Activated naive CD8-positive, alpha-beta T cell treated with anti-CD3 and anti-CD28 coated beads, Interleukin-2, amount 50 U/mL, for 16 hours (primary cell): ENCODE measurements around the gene PIP4K2B.
A peak's percentile ranks its signal among the peaks of the same experiment; 100 is the strongest.
"Not testable (repeated sequence)": the region's sequence is repeated elsewhere in the genome, so short reads cannot be mapped to it uniquely, and the experiment has no call there.

Experiments used
- DNase-seq: peaks from one replicate; pipeline ENCODE4 v3.0.0-alpha.2; 2020; ENCODE audit warnings: low read depth, low spot score

PIP4K2B gene

DNA sequence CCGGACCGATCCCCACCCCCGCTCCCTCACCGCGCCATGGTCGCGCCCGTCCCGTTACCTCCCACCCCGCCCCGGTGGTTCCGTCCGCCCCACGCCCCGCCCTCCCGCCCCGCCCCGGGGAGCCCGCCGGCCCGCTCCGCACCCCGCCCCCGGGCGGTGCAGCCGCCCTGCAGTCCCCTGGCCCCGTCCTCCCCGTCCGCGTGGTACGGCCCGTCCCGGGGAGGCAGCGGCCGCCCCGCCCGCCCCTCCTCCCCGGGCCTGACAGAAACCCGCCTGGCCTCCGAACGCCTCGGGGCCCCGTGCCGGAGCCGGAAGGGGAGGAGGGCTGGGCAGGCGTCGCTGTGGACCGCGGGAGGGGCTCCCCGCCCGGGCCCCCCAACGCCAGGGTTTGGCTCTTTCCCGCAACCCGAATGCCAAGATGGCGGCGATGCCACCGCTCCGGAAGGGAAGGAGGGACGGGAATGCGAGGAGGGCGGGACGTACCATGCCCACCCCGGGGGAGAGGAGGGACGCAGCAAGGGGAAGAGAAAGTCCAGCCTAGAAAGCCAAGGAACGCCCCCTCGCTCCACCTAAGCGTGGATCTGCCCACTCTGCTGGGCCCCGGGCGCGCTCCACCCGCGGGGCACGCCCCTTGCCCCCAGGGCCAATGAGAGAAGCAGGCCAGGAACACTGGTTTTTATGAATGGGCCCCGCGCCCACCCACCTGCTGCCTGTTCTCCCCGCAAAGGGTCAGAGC is at the start of gene PIP4K2B:
PIP4K2B (minus strand) TSS at position 56 of the 736 bp plus-strand sequence. CDS start 132 bp downstream, outside the sequence.
- peak; percentile 70 for DNase-seq

DNA sequence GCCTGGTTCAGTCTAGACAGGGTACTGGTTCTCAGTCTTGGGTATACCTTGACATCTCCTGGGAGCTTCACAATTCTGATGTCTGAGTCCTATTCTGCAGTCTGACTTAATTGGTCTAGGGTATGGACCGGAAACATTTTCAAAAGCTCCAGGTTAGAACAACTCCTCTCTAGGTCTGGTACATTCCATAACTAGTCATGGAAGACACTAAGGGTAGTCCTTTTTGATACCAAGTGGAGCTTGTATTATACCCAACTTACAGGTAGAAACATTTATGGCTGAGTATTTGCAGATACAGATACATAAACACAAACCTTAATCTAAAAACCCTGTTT is 49.2 kb upstream of the PIP4K2B start:
- DNase-seq, result no peak

DNA sequence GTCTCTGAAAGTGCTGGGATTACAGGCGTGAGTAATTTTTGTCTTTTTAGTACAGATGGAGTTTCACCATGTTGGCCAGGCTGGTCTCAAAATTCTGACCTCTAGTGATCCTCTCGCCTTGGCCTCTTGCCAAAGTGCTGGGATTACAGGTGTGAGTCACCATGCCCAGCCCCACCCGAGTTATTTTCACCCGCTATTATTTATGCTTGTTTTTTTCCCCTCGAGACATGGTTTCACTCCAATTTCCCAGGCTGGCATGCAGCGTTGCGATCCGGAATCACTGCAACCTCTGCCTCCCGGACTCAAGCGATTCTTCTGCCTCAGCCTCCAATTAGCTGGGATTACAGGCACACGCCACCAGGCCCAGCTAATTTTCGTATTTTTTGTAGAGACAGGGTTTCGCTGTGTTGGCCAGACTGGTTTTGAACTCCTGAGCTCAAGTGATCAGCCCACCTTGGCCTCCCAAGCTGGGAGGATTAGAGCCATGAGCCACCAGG is 45.0 kb upstream of the PIP4K2B start:
- no peak for DNase-seq

DNA sequence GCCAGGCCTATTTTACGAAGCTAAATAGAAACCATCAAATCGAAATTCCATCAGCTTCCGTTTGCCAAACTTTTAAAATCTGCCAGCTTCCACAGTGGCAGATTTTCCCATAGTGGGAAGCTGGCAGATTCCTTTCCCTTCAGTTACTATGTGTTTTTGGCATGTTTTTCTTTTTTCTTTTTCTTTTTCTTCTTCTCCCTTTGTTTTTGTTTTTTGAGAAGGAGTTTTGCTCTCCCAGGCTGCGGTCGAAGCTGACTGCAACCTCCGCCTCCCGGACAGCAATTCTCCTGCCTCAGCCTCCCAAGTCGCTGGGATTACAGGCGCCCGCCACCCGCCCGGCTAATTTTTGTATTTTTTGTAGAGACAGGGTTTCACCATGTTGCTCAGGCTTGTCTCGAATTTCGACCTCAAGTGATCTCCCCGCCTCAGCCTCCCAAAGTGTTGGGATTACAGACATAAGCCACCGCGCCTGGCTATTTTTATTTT is 26.4 kb upstream of the PIP4K2B start:
- DNase-seq, result no peak

DNA sequence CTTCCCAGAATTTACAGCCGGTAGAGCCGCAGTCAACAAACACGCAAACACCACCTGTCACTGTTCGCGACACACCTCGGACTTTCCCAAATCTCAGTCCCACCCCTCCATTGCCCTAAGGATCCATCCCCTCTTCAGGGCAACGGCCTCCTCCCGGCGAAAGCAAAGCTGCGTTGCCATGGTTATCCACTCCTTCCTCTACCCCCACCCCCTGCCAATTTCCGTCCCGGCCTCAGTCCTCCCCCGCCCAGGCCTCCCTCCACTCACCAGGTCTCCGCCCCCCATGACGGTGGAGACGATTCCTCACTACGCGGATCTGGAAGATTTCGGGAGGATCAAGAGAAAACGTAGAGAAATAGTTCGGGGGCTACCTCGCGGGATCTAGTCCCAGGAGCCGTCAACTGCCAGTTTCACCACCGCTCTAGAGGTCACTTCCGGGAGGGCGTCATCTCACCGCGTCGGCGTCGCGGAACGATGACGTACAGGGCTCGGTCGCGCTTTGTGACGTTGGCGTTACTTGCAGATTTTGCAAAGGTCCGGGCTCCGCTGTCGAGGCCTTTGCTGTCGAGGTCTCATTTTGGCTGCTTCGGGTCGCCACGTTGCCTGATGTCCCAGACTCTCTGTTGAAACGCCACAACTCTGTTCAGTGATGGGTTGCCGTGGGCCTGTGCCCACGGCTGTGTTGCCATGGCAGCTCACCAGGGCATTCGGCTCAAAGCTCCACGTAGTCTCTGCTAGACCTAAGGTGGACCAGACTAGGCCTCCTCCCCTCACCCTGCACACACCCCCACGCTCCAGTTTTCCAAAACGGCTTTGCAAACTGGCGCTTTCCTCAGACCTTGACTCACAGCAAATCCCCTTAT is 25.8 kb upstream of the PIP4K2B start, which contains the start of gene CWC25:
CWC25 (minus strand) TSS at position 423 of the 863 bp plus-strand sequence; CDS start at position 285, 138 bp downstream.
- DNase-seq, result peak; percentile 85

DNA sequence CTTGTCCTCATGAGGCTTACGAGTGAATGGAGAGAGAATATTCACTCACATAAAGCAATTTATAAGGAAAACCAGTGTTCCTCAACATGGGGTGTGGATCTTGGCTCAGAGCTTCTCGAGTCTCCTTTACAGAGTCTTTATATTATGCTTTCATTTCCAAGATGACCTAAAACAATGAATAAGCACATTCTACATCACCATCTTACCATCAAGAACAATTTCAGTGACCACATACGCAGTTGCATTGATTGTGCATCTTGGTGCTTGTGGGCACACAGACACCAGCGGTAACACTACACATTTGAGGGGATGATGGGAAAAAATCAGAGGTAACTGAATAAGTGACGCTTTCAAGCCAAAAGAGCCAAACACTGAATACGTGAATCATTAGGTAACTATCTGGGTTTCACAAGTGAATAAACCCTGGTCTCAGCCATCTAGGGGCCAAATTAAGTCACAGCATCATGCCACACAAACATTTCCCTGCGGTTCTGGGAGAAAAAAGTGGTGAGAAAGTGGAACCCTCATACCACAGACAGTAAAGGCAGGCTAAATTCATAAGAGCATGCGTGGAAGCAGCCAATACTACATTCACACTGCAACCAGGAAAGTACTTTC is 16.3 kb upstream of the PIP4K2B start:
- no peak for DNase-seq

DNA sequence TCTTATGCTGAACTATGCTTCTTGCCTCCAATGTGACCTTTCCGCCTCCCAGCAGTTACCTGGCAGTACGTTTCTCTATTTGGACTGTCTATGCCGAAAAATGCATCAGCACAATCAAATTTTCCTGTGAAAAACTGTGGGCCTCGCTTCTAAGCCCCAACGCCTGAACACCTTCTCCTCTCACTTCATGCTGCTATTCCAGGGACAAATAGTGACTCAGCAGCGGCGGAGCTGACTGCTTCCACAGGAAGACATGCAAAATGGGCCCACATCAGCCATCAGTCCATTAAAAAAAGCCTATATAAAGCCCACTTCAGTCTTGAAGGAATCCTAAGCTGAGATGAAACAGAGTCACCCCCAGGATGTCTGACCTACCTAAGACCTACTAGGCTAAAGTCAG is 10.5 kb upstream of the PIP4K2B start:
- DNase-seq, result no peak

DNA sequence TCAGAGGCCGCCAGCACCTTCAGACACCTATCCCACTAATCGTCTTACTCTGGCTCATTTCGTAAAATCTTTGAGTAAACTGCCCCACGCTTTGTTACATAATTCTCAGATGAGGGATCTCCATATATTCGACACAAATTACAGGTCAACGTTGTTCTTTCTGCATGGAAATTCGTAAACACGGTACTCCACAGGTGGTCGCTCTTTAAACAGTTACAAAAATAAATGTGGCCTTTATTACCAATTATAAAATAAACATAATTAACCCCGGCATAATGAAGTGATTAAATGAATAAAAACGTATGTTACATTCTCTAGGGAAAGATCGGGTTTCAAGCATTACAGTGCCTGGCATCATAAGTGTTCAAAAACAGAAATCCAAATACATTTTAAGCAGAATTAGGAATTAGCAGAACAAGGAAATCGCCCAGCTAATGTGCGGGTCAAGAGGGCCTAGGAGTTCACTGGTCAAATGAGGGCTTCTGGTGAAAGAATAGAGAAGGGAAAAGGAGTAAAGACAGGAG is 943 bp upstream of the PIP4K2B start:
- no peak for DNase-seq

DNA sequence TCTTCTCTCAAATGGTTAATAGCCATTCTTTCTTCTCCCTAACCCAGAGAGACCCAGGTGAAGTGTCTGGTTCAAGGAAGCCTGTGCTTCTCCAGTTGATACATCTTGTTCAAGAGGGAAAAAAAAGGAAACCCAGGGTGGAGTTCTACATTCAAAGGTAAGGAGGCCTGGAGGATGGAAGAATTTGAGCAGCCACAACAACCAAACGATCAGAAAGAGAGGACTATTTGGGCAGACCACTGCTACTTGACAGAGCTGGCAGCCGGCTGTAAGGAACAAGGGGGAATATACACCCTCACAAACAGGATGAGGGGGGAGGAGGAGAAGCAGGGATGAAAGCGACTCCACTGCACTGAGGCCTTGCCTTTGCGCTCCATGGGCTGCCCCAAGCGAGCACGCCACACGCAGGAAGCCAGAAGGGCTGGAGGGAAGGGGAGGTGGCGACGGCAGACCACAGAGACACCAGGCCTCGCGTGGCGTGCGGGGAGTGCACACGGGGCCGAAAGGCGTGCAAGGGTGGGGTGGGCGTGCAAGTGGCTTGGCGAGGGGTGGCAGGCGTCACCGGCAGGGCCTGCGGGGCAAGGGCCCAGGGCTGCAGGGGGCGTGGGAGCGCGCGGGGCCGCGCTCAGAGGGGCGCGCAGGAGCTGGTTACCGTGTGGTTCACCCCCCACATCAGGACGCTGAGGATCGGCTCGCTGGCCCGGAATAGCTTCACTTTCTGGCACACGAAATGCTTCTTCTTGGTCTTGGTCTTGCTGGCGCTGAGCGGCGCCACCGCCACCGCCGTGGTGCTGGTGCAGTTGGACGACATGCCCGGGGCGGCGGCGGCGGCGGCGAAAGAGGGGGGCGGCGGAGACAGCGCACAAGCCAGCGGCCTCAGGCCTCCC is 499 bp downstream of the PIP4K2B start:
- DNase-seq, result peak; percentile 11

DNA sequence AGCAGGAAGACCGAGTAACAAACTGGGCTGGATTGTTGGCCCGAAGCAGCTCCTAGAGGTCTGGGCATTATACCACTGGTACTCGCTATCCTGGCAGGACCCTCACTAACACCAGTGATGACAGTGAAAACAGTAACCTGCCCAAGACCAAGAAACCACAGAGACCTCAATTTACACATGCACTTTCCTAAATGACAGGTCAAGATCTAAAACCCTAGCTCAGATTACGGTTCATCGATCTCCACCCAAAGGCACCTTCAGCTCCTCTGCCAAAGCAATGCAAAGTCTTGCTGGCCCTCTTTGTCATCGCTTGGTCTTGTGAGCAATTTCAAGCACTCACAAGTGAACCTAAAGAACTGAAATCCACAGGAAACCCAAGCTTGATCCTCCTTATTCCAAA is 1.5 kb downstream of the PIP4K2B start:
- DNase-seq, result no peak

DNA sequence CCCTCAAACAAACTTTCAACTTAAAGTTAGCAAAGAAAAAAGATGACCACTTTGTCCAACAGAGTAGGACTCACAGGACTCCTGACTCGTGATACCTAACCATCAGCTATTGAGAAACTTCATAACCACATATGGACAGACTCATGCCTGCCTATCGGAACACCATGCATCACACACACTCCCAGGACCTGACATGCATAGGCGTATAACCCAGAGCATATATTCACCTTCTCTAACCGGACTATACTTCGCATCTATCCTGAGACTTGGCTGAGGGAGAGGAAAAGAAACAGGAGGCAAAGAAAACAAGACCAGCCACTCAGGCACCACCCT is 2.2 kb downstream of the PIP4K2B start:
- DNase-seq, result no peak

DNA sequence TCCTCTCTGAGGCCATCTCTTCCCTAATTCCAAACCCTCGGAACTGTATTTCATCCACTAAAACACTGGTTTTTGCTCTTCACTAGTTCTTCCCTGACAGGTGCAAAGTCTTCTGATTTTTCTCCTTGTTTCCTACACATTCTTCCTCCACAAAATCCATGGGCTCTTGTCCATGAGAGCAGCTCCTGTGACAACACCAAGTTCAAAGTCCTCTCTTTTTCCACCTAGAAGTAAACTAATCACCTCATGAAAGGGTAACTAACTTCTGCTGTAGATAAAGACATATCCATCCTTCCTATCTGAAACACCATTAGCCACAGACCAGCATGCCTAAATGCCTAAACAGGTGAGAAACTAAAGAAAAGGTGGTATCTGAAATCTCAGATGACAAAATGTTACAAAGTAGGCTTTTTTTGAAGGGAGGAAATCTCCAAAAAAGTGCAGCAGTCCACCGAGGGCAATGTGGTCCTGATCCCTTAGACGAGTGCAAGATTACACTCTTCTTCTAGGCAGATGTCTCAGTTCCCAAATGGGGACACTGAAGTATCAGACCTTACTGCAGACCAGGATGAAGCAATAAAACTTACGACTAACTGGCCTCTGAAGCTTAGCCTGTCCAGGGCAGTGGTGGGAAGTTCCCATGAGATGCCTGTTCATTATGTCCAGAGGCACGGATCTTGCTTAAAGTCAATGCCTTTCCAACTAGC is 2.8 kb downstream of the PIP4K2B start:
- no peak for DNase-seq

DNA sequence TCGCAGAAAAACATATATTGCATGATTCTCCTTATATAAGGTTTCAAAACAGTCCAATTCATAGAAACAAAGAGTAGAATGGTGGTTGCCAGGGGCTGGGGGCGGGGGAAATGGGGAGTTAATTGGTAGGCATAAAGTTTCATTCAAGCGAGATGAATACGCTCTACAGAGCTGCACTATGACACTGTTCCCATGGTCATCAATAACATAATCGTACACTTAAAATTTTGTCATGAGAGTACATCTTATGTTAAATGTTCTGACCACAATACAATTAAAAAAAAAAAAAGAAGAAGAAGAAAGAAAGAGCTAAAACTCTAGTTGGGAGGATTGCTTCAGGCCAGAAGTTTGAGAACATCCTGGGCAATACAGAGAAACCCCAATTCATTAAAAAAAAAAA is 5.1 kb downstream of the PIP4K2B start:
- no peak for DNase-seq

DNA sequence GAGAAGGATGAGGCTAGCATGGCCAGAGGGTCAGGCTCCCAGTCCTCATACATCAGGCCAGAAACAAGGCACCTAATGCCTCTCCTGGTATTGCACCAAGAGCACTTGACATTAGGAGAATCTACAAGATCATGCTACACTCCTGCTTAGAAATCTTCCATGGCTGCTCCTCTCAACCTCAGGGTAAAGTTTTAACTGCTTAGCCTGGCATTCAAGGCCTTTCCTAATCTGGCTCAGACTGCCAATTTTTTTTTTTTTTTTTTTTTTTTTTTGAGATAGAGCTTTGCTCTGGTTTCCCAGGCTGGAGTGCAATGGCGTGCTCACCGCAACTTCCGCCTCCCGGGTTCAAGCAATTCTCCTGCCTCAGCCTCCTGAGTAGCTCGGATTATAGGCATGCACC is 8.2 kb downstream of the PIP4K2B start:
- no peak for DNase-seq

DNA sequence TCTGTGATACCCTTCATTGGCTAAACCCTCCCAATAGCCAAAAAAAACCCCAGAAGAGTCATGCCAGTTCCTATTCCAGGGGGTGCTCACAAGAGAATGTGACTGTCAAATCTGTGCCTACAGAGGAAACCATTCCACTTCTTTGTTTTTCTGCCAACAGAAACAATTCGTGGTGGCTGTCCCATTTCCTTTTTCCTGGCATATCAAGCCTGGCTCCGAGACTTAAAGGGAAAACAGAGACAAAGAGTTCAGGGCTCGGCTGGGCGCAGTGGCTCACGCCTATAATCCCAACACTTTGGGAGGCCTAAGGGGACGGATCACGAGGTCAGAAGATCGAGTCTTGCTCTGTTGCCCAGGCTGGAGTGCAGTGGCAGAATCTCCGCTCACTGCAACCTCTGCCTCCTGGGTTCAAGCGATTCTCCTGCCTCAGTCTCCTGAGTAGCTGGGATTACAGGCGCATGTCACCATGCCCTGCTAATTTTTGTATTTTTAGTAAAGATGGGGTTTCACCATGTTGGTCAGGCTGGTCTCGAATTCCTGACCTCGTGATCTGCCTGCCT is 9.1 kb downstream of the PIP4K2B start:
- DNase-seq, result not testable (repeated sequence)

DNA sequence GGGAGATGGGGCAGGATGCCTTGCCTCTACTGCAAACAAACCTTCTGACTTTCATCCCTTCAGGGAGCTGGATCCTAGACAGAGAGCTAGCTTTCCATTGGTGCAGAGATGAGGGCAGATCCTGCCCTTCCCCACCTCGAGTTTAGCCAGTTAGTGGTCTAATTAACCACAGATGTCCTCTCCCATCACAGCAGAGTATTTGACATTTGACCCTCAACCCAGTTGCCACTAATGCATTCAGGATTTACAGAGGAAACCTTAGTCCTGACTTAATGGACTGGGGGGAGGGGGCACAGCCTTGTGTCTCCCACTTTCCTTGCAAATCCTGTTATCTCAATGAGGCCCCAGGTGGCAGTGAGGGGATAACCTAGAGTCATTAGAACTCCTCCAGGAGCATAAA is 10.2 kb downstream of the PIP4K2B start:
- no peak for DNase-seq

DNA sequence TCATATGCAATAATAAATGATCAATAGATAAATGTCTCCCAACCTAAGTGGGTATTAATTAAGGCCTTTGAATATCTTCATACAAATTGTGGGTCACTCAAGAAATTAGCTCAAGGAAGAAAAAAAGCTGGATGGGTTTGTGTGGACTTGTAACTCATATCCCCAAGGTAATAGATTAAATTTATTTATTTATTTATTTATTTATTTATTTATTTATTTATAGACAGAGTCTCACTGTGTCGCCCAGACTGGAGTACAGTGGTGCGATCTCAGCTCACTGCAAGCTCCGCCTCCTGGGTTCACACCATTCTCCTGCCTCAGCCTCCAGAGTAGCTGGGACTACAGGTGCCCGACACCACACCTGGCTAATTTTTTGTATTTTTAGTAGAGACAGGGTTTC is 11.4 kb downstream of the PIP4K2B start:
- DNase-seq, result not testable (repeated sequence)

DNA sequence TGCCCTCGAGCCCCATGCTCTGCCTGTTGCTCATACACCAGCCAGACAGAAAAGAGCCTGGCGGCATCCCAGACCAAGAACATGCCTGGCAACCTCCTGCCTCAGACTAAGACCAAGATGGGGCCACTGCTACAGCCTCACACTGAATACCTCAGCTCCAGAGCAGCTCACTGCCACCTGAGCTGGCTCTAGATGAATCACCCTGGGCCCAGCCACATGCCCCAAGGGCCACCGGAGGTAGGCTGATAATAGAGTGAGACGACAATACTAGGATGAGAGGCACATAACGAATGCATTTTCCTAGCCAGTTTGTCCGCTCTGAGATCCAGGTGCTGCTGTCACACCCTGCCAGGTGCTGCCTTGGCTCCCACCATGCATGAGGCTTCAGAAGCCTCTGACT is 13.0 kb downstream of the PIP4K2B start:
- no peak for DNase-seq

DNA sequence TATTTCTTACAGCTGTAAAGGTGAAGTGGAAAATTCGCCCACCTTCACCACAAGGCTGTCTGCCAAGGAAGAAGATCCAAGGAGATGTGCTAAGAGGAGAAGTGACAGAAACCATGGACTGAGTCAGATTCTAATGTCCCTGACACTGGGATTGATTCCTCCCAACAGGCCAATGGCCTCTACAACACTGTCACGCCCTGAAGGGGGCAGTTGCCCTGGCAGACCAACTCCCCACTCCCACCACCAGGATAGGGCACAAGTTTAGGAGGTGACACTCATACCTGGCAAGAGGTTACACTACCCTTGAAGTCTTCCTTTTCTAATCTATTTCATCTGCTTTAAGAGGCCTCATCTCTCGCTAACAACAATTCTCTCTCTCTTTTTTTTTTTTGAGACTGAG is 16.1 kb downstream of the PIP4K2B start:
- no peak for DNase-seq
